CD4-positive, alpha-beta T cell treated with Interleukin-4 for 1 hour (primary cell): ENCODE measurements around the gene PSMA2.
"Not testable (repeated sequence)": the region's sequence is repeated elsewhere in the genome, so short reads cannot be mapped to it uniquely, and the experiment has no call there.

Experiments
- DNase-seq, 2 donors: peaks; one replicate each; pipeline ENCODE4 v3.0.0-alpha.2; 2020 to 2022

PSMA2 gene

DNA sequence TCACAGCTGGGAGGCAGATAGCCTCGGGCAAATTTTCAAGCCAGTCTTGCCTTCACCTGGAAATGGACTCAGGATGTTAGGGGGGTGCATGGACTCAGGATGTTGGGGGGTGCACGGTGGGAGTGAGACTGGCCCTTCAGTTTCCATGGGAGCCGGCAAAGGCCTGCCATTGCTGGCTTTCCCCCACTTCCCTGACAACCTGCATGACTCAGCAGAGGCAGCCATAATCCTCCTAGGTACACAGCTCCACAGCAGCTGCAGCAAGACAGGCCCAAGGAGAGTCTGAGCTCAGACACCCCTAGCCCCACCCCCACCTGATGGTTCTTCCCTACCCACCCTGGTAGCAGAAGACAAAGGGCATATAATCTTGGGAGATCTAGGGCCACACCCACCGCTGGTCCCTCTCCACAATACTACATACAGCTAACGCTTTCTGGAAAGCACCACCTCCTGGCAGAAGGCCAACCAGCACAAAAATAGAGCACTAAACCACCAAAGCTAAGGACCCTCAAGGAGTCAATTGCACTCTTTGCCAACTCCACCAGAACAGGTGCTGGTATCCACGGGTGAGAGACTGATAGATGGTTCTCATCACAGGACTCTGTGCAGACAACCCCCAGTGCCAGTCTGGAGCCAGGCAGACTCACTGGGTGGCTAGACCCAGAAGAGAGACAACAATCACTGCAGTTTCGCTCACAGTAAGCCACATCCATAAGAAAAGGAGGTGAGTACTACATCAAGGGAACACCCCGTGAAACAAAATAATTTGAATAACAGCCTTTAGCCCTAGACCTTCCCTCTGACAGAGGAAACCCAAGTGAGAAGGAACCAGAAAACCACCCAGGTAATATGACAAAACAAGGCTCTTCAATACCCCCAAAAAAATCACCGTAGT, 38.4 kb downstream of the PSMA2 start:
- DNase-seq = no peak

DNA sequence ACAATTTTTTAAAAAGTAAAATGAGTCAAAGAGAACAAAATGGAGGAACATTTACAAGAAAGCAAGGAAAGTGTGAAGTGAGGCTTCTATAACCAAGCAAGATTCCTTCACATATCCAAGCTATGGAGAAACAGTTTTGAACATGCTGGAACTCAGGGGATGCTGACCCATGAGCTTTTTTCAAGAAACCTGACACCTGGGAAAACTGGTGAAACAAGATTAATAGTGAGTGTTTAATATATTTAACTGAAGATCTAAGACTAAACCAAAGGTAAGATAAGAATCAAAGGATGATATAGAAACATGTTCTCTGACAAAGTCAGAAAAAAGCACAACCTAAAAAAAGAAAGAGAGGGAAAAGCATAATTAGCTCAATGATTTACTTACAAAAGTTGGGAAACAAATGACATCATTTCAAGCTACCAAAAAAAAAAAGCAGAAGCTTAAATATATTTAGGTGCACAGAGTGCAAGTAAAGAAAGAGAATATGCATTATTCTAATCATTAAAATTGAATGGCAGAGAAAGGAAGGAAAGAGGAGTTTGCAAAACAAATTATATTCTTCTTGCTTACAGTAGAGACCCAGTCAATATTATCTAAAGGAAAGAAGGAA, 45.0 kb downstream of the PSMA2 start:
- DNase-seq = no peak

DNA sequence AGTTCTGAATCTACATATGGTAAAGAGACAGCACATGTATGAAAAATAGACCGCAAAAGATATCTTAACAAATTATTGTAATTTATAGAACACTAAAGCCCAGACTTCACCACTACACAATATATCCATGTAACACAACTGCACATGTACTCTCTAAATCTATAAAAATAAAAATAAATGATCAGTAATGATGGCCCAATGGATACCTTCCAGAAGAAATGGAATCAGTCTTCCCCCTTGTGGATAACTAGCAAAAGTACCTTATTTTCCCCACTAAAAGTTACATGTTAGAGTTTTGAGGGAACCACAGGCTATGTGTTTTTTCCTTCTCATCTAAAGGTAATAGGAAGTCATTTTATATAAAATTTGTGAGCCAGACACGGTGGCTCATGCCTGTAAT, 45.8 kb downstream of the PSMA2 start:
- DNase-seq = no peak

DNA sequence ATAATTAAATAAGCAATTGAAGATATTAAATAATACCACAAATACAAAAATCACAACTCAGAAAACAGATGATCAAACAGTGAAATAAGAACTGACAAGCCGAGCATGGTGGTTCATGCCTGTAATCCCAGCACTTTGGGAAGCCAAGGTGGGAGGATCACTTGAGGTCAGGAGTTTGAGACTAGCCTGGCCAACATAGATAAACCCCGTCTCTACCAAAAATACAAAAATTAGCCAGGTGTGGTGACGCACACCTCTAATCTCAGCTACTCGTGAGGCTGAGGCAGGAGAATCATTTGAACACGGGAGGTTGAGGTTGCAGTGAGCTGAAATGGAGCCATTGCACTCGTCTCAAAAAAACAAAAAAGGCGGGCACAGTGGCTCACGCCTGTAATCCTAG, 46.8 kb downstream of the PSMA2 start:
- not testable (repeated sequence) for DNase-seq

DNA sequence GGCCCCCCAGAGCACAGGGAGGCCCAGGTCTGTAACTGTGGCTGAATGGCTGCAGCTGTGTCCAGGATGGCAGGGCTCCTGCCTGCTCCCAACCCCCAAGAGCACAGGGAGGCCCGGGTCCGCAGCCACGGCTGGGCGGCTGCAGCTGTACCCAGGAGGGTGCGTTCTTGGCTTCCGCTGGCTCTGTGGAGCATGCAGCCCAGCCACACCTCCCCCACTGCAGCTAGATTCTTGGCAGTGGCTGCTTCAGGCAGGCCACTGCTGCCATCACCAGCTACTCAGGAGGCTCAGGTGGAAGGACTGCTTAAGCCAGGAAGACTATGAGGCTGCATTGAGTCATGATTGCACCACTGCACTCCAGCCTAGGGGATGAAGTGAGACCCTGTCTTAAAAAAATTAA, 48.0 kb downstream of the PSMA2 start:
- no peak for DNase-seq

DNA sequence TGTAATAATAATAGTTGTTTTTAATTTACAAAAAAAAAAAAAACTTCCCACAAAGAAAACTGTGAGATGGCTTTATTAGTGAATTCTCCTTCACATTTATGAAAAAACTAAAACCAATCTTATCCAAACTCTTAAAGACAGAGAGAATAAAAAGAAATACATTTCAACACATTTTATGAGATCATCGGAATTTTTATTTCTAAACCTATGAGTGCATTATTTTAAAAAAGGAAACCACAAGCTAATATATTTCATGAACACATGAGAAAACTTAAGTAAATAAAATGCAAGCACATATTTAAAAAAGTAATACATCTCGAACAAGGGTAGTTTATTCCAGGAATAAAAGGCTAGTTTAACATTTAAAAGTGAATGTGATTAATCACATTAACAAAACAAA, 51.6 kb downstream of the PSMA2 start:
- DNase-seq = no peak

DNA sequence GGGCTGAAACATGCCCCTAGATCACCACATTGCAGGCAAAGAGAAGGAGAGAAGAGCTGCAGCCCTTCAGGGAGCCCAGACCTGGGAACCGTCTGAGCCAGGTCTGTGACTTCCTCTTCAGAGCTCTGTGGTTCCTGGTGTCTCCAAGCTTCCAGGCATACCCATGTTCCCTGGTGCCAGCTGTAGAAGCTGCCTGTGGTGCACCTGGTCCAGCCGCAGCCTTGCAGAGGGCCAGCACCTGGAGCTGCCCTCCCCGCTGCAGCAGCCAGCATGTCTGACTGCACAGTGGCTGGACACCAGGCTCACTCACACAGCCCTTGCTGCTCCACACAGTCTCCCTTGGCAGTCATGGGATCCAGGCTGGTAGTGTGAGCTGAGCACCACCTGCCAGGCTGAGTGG, 53.7 kb downstream of the PSMA2 start:
- no peak for DNase-seq

DNA sequence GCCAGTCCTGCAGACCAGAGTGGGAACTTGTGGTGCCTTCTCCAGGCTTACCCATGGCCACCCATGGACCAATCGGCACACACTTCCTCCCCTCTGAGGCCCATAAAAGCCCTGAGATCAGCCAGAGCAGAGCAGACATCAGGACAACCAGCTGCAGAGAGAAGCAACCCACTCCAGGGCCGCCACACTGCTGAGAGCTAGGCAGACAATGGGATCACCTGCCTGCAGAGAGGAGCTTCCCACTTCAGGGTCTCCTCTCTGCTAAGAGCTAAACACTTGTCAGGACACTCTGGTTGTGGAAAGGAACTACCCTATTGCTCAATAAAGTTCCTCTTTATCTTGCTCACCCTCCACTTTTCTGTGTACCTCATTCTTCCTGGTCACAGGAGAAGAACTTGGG, 54.1 kb downstream of the PSMA2 start:
- no peak for DNase-seq

DNA sequence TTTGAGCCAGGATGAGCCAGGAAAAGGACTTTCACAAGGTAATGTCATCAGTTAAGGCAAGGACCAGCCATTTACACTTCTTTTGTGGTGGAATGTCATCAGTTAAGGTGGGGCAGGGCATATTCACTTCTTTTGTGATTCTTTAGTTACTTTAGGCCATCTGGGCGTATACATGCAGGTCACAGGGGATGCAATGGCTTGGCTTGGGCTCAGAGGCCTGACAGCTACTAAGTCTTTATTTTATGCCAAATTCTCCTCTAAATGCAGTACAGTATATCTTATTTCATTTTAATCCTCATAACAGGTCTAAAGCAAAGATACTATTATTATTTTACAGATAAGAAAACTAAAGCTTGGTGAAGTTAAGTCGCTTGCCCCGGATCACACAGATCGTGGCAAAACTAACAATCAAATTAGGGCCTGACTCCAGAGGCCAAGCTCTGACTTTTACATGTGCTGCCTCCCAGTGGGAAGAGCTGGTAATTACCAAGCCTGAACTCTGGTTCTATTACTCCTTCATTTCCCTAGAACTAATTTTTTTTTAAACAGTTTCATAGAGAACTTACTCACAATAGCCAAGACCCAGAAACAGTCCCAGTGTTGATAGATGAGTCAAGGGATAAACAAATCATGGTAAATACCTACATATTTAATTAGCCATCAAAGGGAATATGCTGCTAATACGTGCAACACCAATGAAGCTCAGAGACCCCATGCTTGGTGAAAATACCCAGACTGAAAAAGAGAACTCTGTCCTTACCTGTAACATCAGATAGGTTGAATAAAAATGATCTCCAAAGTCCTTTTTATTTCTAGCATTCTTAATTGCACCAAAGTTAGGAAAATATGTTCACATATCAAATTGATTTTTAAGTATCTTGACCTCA, 55.5 kb downstream of the PSMA2 start:
- DNase-seq = peak; percentile 45 to 50

DNA sequence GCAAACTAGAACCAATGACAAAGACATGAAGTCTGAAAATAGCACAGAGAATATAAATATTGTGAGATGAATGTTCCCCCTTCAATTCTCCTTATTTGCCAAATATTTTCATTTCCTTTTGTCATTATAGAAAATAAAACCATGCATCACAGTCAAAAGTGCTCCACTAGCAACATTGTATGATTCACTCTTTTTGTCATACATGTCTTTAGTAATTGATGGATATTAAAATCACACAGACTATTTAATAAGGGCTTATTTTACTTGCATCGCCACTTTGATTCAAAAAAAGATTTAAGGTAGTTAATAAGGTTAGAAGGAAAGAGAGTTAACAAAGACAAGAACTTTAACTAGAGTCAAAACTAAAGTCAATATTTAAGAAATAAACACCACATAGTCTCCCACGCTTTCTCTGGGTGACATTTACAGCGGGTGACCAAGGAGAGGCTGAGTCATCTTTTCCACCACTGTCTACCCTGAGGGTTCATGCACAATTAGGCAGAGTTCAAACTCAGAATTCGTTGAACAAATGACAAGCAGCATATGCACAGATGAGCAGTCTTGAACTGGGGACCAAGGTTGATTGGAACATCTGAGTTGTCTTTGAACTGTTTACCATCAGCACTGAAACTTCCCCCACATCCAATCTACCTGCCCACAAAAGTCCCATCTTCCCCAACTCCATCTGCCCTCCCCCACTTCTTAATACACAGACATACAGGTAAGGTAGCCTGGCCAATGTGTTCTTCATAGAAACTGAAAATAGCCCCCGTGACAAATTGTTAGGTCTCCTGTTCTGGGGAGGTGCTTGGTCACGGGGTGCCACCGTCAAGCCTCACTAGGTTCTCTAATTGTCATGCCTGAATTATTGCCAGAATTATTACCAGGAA, 62.6 kb downstream of the PSMA2 start:
- no peak for DNase-seq

DNA sequence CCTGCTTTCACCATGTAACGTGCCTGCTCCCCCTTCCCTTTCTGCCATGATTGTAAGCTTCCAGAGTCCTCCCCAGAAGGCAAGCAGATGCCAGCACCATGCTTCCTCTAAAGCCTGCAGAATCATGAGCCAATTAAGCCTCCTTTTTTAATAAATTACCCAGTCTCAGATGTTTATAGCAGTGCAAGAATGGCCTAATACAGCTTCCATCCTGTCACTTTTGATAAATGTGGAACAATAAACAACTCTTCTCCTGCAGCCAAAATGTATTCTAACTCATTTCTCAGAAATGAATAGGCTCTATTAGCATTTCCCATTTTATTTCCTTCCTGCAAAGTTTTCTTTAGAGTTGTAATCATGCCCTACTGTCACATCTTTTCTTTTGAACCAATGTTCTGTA, 63.5 kb downstream of the PSMA2 start:
- no peak for DNase-seq
